Measurements from ENCODE around the gene TNXB.
"Not testable (repeated sequence)": the region's sequence is repeated elsewhere in the genome, so short reads cannot be mapped to it uniquely, and the experiment has no call there.

Gene TNXB

DNA sequence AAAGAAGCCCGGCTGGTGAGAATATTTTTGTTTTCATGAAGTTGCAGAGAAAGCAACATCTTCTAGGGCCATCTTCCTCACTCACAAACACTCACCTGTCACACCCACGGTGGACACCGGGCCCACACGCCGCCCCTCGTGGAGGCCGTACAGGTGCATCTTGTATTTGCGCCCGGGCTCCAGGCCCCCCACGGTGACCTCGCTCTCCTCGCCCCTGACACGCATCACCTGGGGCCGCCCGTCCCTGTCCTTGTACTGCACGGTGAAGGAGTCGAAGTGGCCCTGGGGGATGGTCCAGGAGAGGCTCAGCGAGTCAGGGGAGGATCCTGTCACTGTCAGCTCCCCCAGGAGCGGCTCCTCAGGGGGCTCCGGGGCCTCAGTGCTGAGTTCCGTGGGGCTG, 53.4 kb downstream of the TNXB start:
- not testable (repeated sequence) for DNase-seq

DNA sequence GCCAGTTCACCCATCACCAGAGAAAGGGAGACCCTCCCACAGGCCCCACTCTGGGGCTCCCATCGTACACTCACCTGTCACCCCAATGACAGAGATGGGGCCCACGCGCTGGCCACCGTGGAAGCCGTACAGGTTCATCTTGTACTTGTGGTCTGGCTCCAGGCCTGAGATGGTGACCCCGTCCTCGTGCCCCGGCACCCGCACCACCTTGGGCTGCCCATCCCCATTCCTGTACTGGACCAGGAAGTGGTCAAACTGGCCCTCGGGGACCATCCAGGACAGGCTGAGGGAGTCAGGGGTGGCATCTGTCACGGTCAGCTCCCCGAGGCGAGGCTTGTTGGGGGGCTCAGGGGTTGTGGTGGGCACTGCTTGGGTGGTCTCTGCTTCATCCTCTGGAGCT, 55.8 kb downstream of the TNXB start:
- not testable (repeated sequence) for DNase-seq

DNA sequence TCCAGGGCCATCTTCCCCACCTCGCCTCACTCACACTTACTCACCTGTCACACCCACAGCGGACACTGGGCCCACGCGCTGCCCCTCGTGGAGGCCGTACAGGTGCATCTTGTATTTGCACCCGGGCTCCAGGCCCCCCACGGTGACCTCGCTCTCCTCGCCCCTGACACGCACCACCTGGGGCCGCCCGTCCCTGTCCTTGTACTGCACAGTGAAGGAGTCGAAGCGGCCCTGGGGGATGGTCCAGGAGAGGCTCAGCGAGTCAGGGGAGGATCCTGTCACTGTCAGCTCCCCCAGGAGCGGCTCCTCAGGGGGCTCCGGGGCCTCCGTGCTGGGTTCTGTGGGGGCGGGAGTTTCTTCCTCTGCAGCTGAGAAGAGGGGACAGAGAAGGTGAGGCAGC, 56.5 kb downstream of the TNXB start:
- not testable (repeated sequence) for DNase-seq

DNA sequence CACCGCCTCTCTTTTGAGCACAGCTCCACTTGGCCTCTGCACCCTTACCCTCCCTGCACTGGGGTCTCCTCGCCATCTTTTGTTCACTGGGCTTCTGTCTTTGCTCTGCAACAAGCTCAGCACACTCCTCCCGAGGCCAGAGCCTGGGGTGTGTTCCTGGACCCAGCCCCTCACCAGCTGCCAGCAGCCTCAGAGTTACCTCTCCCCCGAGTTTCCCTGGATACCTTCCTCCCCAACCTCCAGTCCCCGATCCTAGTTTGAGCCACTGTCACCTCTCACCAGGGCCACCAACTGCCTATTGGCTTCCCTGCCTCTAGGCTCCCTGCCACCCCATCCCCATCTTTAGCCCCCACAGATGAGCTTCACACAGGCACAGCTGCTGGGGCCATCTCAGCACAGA, 58.6 kb downstream of the TNXB start:
- DNase-seq: no peak

DNA sequence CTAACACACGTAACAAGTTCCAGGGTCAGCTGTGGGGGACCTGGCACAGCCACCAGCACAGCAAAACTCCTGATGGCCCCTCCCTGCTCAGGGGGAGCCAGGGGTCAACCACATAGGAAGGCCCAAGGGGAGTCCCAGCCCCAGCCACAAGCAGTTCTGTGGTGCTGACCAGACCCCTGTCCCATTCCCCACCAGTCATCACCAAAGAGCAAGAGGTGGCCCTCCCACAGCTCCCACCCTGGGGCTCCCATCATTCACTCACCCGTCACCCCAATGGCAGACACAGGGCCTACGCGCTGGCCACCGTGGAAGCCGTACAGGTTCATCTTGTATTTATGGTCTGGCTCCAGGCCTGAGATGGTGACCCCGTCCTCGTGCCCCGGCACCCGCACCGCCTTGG, 59.4 kb downstream of the TNXB start:
- not testable (repeated sequence) for DNase-seq

DNA sequence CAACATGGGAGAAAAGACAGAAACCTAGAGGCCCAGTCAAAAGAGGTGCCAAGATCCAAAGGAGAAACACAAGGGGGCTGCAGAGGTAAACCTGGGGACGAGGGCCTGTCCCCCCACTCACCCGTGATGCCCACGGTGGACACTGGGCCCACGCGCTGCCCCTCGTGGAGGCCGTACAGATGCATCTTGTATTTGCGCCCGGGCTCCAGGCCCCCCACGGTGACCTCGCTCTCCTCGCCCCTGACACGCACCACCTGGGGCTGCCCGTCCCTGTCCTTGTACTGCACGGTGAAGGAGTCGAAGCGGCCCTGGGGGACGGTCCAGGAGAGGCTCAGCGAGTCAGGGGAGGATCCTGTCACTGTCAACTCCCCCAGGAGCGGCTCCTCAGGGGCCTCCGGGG, 60.0 kb downstream of the TNXB start:
- not testable (repeated sequence) for DNase-seq

- peak; percentile 71 for DNase-seq
Observed at GRCh38 chr6:32047855-32048766, 61.0 kb downstream of the TNXB start.

- no peak for DNase-seq
Observed at GRCh38 chr6:32047539-32047854, 61.6 kb downstream of the TNXB start.

- DNase-seq: no peak
Observed at GRCh38 chr6:32047084-32047478, 62.1 kb downstream of the TNXB start.

DNA sequence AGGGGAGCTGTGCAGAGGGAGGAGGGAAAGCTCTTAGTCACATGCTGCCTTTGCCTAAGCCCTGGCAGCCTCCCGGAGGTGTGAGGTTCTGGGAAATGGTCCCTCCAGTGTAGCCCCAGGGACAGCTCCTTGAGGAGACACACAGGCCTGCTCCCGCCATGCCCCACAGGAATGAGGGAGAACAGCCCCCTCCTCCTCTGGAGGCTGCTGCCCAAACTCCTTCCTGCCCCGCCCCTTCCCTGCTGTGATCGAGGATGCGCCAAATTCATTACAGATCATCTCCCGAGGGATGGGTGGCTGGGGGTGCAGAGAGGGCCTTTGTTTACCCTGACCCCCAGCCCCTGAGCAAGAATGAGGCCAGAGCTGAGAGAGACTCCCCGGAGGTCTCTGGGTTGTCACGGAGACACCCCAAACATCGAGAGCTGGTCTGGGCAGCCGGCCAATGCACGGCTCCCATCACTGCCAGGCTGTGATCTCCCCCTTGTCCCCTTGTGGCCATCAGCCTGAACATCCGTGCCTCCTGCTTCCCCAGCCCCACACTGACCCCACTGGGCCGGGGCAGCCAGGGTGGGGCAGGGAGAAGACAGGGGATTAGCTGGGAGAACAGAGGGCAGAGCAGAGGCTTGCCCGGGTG, 62.6 kb downstream of the TNXB start:
- no peak for DNase-seq

DNA sequence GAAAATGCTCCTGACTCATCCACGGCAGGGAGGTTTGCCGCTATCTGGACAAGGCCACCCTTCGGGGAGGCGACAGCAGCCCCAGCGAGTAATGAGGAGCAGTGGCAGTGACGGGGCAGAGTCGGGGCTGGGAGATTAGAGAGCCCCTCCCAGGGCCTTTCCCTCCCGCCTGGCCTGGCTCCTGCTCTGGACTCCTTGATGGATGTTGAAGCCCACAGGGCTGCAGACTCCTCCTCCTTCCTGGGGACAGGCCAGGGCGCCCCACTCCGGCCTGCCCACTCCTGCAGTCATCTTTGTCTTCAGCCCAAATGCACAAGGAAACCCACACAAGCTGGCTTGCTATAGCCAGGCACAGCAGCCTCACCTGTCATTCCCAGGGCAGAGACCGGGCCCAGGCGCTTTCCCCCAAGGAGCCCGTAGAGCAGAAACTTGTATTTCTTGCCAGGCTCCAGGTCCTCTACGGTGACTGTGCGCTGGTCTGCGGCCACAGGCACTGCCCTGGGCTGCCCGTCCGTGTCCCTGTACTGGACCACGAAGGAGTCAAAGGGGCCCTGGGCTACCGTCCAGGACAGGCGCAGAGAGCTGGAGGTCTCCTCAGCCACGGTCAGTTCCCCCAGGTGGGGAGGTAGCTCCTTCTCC, 63.2 kb downstream of the TNXB start:
- no peak for DNase-seq

DNA sequence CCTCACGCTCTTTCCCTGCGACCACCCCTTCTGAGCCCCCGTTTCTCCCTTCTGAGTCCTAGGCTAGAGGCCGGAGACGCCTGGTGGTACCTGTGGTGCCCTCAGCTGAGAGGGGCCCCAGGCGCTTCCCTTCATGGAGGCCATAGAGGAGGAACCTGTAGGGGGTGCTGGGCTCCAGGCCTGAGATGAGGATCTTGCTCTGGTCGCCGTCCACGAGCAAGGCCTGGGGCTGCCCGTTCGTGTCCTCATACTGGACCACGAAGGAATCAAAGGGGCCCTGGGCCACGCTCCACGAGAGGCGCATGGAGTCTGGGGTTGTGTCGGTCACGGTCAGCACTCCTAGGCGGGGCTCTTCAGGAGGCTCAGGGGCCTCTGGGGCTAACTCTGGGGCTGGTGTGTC, 64.2 kb downstream of the TNXB start:
- not testable (repeated sequence) for DNase-seq

- not testable (repeated sequence) for DNase-seq
Observed at GRCh38 chr6:32043589-32044380, 65.4 kb downstream of the TNXB start.

- DNase-seq: not testable (repeated sequence)
Observed at GRCh38 chr6:32042276-32042675, 66.9 kb downstream of the TNXB start.

GRCh38 chr6:32041385-32041784, 67.8 kb downstream of the TNXB start:
- DNase-seq: not testable (repeated sequence)

DNA sequence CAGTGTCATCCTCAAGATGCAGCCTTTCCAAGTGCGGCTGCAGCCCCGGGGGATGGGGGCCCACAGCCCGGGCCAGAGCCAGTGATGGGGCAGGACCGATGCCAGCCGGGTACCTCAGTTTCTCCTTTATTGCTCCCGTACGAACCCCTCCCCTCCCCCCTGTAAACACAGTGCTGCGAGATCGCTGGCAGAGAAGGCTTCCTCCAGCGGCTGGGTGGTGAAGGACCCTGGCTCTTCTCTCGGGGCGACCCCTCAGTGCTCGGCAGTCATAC, 68.2 kb downstream of the TNXB start:
- not testable (repeated sequence) for DNase-seq

DNA sequence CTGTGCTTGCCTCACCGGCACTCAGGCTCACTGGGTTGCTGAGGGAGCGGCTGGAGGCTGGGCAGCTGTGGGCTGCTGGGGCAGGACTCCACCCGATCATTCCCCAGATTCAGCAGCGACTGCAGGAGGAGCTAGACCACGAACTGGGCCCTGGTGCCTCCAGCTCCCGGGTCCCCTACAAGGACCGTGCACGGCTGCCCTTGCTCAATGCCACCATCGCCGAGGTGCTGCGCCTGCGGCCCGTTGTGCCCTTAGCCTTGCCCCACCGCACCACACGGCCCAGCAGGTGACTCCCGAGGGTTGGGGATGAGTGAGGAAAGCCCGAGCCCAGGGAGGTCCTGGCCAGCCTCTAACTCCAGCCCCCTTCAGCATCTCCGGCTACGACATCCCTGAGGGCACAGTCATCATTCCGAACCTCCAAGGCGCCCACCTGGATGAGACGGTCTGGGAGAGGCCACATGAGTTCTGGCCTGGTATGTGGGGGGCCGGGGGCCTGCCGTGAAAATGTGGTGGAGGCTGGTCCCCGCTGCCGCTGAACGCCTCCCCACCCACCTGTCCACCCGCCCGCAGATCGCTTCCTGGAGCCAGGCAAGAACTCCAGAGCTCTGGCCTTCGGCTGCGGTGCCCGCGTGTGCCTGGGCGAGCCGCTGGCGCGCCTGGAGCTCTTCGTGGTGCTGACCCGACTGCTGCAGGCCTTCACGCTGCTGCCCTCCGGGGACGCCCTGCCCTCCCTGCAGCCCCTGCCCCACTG, 68.7 kb downstream of the TNXB start:
- DNase-seq: not testable (repeated sequence)

DNA sequence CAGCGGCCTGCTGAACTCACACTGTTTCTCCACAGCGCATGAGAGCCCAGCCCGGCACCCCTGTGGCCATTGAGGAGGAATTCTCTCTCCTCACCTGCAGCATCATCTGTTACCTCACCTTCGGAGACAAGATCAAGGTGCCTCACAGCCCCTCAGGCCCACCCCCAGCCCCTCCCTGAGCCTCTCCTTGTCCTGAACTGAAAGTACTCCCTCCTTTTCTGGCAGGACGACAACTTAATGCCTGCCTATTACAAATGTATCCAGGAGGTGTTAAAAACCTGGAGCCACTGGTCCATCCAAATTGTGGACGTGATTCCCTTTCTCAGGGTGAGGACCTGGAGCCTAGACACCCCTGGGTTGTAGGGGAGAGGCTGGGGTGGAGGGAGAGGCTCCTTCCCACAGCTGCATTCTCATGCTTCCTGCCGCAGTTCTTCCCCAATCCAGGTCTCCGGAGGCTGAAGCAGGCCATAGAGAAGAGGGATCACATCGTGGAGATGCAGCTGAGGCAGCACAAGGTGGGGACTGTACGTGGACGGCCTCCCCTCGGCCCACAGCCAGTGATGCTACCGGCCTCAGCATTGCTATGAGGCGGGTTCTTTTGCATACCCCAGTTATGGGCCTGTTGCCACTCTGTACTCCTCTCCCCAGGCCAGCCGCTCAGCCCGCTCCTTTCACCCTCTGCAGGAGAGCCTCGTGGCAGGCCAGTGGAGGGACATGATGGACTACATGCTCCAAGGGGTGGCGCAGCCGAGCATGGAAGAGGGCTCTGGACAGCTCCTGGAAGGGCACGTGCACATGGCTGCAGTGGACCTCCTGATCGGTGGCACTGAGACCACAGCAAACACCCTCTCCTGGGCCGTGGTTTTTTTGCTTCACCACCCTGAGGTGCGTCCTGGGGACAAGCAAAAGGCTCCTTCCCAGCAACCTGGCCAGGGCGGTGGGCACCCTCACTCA, 69.5 kb downstream of the TNXB start:
- DNase-seq: not testable (repeated sequence)

DNA sequence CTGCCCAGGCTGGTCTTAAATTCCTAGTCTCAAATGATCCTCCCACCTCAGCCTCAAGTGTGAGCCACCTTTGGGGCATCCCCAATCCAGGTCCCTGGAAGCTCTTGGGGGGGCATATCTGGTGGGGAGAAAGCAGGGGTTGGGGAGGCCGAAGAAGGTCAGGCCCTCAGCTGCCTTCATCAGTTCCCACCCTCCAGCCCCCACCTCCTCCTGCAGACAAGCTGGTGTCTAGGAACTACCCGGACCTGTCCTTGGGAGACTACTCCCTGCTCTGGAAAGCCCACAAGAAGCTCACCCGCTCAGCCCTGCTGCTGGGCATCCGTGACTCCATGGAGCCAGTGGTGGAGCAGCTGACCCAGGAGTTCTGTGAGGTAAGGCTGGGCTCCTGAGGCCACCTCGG, 70.3 kb downstream of the TNXB start:
- DNase-seq: not testable (repeated sequence)

DNA sequence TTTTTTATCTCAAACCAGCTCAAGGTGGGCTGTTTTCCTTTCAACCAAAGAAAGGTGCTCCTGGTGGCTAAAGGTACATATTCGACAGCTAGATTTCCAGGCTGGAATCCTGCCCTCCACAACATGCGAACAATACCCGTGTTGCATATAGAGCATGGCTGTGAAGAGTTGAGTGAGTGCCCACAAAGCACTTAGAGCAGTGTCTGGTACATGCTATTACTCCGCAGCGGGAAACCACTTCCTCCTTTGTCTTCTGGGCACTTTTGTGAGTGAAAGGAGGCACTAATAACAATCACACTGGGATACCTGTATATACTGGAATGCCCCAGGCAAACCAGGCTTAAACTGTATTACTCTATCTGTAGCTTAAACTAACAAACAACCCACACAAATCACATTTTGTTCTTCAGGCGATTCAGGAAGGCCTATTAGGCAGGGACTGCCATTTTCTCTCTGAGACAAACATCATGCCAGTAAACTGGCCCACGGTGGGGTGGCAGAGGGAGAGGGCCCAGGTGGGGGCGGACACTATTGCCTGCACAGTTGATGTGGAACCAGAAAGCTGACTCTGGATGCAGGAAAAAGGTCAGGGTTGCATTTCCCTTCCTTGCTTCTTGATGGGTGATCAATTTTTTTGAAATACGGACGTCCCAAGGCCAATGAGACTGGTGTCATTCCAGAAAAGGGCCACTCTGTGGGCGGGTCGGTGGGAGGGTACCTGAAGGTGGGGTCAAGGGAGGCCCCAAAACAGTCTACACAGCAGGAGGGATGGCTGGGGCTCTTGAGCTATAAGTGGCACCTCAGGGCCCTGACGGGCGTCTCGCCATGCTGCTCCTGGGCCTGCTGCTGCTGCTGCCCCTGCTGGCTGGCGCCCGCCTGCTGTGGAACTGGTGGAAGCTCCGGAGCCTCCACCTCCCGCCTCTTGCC, 71.3 kb downstream of the TNXB start, which contains the start of gene CYP21A2:
TSS of gene CYP21A2 (plus strand) at position 818 of the 927 bp plus-strand sequence. CDS start at position 826, 8 bp downstream.
- not testable (repeated sequence) for DNase-seq

Data from stimulated activated CD4-positive, alpha-beta T cell treated with anti-CD3 and anti-CD28 coated beads, Interleukin-12 subunit alpha, Interleukin-12 subunit beta, amount 100 ng/mL, for 4 hours (primary cell).